Stimulated activated naive CD4-positive, alpha-beta T cell treated with Interleukin-2 at 50 U/mL for 16 hours (primary cell): Measurements from ENCODE around the gene KCTD13.
"Not testable (repeated sequence)": the region's sequence is repeated elsewhere in the genome, so short reads cannot be mapped to it uniquely, and the experiment has no call there.

Experiments
- DNase-seq: peaks from one replicate; lab custom pipeline; 2025; lab: John Stamatoyannopoulos, UW

The KCTD13 gene

GRCh38 chr16:29877266-29877961, 48.6 kb downstream of the KCTD13 start:
- DNase-seq = peak; percentile 28

DNA sequence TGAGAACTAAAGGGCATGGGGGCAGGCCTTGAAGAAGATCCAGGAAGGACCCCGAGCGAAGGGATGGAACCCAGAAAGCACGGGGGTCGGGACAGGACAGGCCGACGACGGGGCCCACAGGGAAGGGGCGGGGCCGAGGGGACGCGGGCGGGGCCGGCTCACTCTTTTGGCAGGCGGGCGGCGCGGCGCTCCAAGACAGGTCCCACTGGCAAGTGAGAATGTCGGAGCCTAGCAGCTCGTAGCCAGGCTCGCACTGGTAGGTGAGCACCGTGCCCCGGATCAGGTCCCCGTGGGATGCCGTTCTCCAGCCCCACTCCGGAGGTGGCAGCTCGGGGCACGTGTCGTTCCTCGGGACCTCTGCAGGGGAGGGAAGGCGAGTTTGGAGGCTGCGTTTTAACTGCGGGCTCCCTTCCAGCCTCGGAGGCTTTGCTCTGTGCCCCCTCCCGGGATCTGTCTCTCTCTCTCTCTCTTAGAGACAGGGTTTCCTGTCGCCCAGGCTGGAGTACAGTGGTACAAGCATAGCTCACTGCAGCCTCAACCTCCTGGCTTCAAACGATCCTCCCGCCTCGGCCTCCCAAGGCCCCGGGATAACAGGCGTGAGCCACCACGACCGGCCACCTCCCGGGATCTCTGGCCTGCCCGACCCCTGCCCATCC, 49.3 kb downstream of the KCTD13 start:
- peak; percentile 31 for DNase-seq

GRCh38 chr16:29876217-29876593, 49.8 kb downstream of the KCTD13 start:
- no peak for DNase-seq

- no peak for DNase-seq
Measured at GRCh38 chr16:29875206-29875605, 50.8 kb downstream of the KCTD13 start.

- DNase-seq = no peak
Measured at GRCh38 chr16:29873319-29873718, 52.7 kb downstream of the KCTD13 start.

- no peak for DNase-seq
Measured at GRCh38 chr16:29871822-29872546, 54.0 kb downstream of the KCTD13 start.

DNA sequence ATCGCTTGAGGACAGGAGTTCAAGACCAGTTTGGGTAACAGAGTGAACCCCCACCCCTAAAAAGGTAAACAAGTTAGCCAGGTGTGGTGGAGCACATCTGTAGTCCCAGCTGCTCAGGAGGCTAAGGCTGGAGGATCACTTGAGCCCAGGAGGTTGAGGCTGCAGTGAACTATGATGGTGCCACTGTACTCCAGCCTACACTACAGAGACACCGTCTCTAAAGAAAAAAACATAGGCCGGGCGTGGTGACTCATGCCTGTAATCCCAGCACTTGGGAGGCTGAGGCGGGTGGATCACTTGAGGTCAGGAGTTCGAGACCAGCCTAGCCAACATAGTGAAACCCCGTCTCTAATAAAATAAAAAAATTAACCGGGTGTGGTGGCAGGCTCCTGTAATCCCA, 57.0 kb downstream of the KCTD13 start:
- not testable (repeated sequence) for DNase-seq

- no peak for DNase-seq
Measured at GRCh38 chr16:29868396-29869009, 57.5 kb downstream of the KCTD13 start.

- no peak for DNase-seq
Measured at GRCh38 chr16:29864205-29864604, 61.8 kb downstream of the KCTD13 start.

- DNase-seq = no peak
Measured at GRCh38 chr16:29863669-29863984, 62.4 kb downstream of the KCTD13 start.

- peak; percentile 92 for DNase-seq
Measured at GRCh38 chr16:29862884-29863668, 63.0 kb downstream of the KCTD13 start, which contains the start of gene CDIPT. CDIPT (minus strand) TSS chr16:29863226; CDS start chr16:29862857, 369 bp downstream.

DNA sequence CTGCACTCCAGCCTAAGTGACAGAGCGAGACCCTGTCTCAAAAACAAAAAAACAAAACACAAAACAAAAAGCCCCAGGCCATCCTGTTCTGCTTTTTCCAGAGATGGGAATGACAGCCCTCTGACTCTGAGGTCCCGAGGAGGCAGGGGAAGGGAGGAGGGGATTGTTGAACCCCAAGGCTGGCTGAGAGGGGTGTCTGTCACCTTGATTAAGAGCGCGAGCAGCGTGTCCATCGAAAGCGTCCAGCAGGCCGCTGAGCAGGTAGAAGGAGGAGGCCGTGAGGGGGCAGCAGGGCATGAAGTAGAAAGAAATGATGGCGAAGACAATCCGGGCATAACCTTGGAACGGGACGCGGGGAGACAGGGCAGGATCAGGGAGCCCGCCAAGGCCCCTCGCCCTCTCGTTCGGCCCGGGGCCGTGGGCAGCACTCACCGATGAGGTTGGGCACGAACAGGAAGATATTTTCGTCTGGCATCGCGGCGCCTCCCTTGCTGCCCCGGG, 63.6 kb downstream of the KCTD13 start:
- DNase-seq = no peak

- no peak for DNase-seq
Measured at GRCh38 chr16:29860218-29860617, 65.8 kb downstream of the KCTD13 start.

DNA sequence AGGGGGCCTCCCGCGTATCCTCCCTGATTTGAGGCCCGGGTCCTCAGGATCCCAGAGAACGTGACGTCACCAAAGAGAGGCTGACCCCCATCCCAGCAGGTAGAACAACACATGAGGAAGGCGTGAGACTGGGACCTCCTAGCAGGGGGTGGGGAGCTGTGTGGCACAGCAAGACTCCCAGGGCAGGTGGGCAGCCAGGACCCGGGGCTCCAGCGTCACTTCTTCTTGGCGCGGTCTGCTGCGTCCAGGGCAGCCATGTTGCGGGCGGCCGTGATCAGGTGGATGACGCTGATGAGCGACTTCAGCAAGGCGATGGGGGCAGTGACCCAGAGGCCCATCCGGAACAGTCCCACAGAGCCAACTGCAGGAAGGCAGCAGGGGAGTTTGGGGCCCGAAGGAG, 67.1 kb downstream of the KCTD13 start:
- no peak for DNase-seq

DNA sequence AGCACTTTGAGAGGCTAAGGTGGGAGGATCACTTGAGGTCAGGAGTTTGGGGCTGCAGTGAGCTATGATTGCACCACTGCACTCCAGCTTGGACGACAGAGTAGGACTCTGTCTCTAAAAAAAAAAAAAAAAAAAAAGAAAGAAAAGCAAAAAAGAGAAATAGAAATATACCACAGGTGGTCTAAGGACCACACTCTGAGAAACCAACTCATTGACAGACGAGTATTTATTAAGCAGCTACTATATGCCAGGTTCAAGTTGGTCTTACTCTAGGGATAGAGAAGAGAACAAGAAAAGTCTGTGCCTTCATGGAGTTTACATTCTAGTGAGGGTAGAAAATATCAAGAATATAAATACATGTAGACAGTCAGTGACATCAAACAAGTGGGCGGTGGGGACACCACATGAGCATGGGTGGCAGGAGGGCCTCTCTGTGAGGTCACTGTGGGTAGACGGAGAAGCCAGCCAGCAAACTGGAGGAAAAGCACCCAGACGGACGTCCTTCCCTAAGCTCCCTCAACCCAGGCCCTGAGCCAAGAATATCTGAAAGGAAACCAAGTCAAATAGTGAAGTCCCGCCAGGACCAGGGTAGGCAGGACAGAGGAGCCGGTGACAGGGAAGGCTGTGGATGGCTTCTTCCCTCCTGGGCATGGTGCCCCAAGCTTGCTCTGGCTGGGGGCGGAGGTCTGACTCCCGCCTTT, 67.7 kb downstream of the KCTD13 start:
- no peak for DNase-seq

GRCh38 chr16:29857133-29857760, 68.8 kb downstream of the KCTD13 start:
- DNase-seq = no peak
